ENCODE results near the gene HACL1. TPM values are rescaled to one million over a fixed set of nuclear protein-coding genes. Genes with fewer than 3 reads are reported as not detected.

HACL1 gene
- total and polyA plus RNA-seq, 2 experiments from 2014 or later: 21.6 to 23.0 TPM

DNA sequence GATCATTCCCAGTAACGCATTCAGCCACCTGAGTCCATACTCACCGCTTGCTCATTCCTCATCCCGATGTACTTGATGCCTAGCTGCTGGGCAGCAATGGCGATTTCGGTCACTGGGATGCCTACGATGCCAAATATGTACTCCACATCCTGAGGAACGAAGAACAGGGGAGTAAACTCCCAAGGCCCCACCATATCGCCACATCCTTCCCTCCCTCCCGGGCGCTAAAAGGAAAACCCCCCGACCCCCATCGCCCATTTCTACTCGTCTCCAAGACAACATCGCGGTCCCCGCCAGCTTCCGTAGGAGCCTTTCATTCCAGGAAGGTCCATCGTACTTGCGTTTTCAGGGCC, 347 bp downstream of the HACL1 start:
- 1% methylated on average over 18 of the region's 19 CpGs for WGBS (ENCODE audit: low lambda C conversion rate, missing lambda C conversion rate)
- no peaks in the 10 kb centered on the region for H3K9me2 ChIP-seq (replicated peaks; ENCODE audit: insufficient read depth)
- peaks cover 7% of the 10 kb centered on the region for H3K4me1 ChIP-seq (ENCODE audit: insufficient read depth)
- H3K27me3 ChIP-seq: no peaks in the 10 kb centered on the region
- no peaks in the 10 kb centered on the region for H3K9me3 ChIP-seq (ENCODE audit: low read depth)
- H3K36me3 ChIP-seq (replicated peaks; ENCODE audit: insufficient read depth, low read depth): no peaks in the 10 kb centered on the region
- peak overlapping the region; percentile 48 for H2AFZ ChIP-seq
- H3K4me2 ChIP-seq: peak overlapping the region; percentile 89
- peak overlapping the region; percentile 74 for H3K27ac ChIP-seq
- peaks cover 17% of the 10 kb centered on the region for H3K79me2 ChIP-seq
- H4K20me1 ChIP-seq (ENCODE audit: insufficient read depth, poor library complexity, severe bottlenecking): no peaks in the 10 kb centered on the region
- TF ChIP-seq, protein P1, sequence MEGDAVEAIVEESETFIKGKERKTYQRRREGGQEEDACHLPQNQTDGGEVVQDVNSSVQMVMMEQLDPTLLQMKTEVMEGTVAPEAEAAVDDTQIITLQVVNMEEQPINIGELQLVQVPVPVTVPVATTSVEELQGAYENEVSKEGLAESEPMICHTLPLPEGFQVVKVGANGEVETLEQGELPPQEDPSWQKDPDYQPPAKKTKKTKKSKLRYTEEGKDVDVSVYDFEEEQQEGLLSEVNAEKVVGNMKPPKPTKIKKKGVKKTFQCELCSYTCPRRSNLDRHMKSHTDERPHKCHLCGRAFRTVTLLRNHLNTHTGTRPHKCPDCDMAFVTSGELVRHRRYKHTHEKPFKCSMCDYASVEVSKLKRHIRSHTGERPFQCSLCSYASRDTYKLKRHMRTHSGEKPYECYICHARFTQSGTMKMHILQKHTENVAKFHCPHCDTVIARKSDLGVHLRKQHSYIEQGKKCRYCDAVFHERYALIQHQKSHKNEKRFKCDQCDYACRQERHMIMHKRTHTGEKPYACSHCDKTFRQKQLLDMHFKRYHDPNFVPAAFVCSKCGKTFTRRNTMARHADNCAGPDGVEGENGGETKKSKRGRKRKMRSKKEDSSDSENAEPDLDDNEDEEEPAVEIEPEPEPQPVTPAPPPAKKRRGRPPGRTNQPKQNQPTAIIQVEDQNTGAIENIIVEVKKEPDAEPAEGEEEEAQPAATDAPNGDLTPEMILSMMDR (IDR thresholded peaks at IDR 0.05; ENCODE audit: poor library complexity): no peak
- TF ChIP-seq EZH2phosphoT487 (IDR thresholded peaks at IDR 0.05; ENCODE audit: low read depth, severe bottlenecking, unreplicated experiment) (no peak), EZH2 (IDR thresholded peaks at IDR 0.05; ENCODE audit: borderline replicate concordance) (no peak)
- DNase-seq (ENCODE audit: low spot score): no peak
- H3K4me3 ChIP-seq: peak overlapping the region; percentile 52

DNA sequence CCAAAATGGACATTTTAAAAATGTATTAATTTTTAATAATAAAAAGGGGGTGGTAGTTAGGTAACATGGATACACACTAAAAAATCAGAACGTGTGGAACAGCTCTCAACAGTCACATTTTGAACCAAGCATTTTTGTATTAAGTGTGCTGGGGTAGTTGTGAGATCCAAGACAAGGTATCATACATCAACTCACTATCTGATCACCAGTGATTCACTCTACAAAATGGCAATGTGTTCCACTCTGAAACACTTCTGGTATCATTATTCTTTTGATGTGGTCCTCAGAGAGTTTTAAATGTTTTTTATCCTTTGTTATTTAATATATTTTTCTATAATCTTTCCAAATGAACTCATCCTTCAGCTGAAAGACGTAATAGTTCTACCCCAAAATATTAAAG, 5.4 kb downstream of the HACL1 start:
- Histone ChIP-seq H3K4me2 (no peak overlapping the region), H3K36me3 (replicated peaks; ENCODE audit: insufficient read depth, low read depth) (no peaks in the 10 kb centered on the region), H3K27me3 (no peaks in the 10 kb centered on the region), H4K20me1 (ENCODE audit: insufficient read depth, poor library complexity, severe bottlenecking) (no peaks in the 10 kb centered on the region), H3K9me3 (ENCODE audit: low read depth) (no peaks in the 10 kb centered on the region), H3K4me1 (ENCODE audit: insufficient read depth) (peaks cover 7% of the 10 kb centered on the region), H2AFZ (no peak overlapping the region), H3K9me2 (replicated peaks; ENCODE audit: insufficient read depth) (no peaks in the 10 kb centered on the region), H3K79me2 (peaks cover 11% of the 10 kb centered on the region), H3K27ac (no peak overlapping the region), H3K4me3 (no peak overlapping the region)
- TF ChIP-seq EZH2phosphoT487 (IDR thresholded peaks at IDR 0.05; ENCODE audit: low read depth, severe bottlenecking, unreplicated experiment) (no peak), EZH2 (IDR thresholded peaks at IDR 0.05; ENCODE audit: borderline replicate concordance) (no peak)
- TF ChIP-seq, protein P1 (IDR thresholded peaks at IDR 0.05; ENCODE audit: poor library complexity): no peak
- no peak for DNase-seq (ENCODE audit: low spot score)
- WGBS (ENCODE audit: low lambda C conversion rate, missing lambda C conversion rate): 91% methylated on average over 2 of the region's 2 CpGs

DNA sequence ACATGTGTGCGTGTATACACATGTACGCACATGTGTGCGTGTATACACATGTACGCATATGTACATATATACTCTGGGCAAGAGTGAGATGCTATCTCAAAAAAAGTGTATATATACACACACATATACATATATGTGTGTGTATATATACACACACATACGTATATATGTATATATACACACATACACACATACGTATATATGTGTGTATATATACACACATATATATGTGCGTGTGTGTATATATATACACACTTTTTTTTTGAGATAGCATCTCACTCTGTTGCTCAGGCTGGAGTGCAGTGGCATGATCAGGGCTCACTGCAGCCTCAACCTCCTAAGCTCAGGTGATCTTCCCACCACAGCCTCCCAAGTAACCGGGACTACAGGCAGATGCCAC, 8.4 kb downstream of the HACL1 start:
- WGBS (ENCODE audit: low lambda C conversion rate, missing lambda C conversion rate): 91% methylated on average over 8 of the region's 8 CpGs
- Histone ChIP-seq H3K27ac (no peak overlapping the region), H3K79me2 (no peaks in the 10 kb centered on the region), H2AFZ (no peak overlapping the region), H3K4me1 (ENCODE audit: insufficient read depth) (no peaks in the 10 kb centered on the region), H3K27me3 (no peaks in the 10 kb centered on the region), H3K36me3 (replicated peaks; ENCODE audit: insufficient read depth, low read depth) (no peaks in the 10 kb centered on the region), H3K9me3 (ENCODE audit: low read depth) (no peaks in the 10 kb centered on the region), H3K9me2 (replicated peaks; ENCODE audit: insufficient read depth) (no peaks in the 10 kb centered on the region), H3K4me2 (no peak overlapping the region), H3K4me3 (no peak overlapping the region), H4K20me1 (ENCODE audit: insufficient read depth, poor library complexity, severe bottlenecking) (no peaks in the 10 kb centered on the region)
- TF ChIP-seq, protein P1 (IDR thresholded peaks at IDR 0.05; ENCODE audit: poor library complexity): no peak
- TF ChIP-seq EZH2 (IDR thresholded peaks at IDR 0.05; ENCODE audit: borderline replicate concordance) (no peak), EZH2phosphoT487 (IDR thresholded peaks at IDR 0.05; ENCODE audit: low read depth, severe bottlenecking, unreplicated experiment) (no peak)
- DNase-seq (ENCODE audit: low spot score): no peak

DNA sequence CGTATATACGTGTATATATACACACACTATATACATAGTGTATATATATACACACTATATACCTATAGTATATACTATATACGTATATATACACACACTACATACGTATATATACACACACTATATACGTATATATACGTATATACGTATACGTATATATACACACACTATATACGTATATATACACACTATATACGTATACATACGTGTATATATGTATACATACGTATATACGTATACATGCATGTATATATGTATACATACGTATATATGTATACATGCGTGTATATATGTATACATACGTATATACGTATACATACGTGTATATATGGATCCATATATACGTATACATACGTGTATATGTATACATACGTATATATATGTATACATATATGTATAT, 9.4 kb downstream of the HACL1 start:
- no peaks in the 10 kb centered on the region for H3K9me3 ChIP-seq (ENCODE audit: low read depth)

More for the DNA sequence above, 9.4 kb downstream of the HACL1 start:
- no peak overlapping the region for H2AFZ ChIP-seq
- TF ChIP-seq EZH2 (IDR thresholded peaks at IDR 0.05; ENCODE audit: borderline replicate concordance): no peak
- TF ChIP-seq EZH2phosphoT487 (IDR thresholded peaks at IDR 0.05; ENCODE audit: low read depth, severe bottlenecking, unreplicated experiment): no peak
- TF ChIP-seq, protein P1 (IDR thresholded peaks at IDR 0.05; ENCODE audit: poor library complexity): no peak
- no peaks in the 10 kb centered on the region for H3K9me2 ChIP-seq (replicated peaks; ENCODE audit: insufficient read depth)
- H4K20me1 ChIP-seq (ENCODE audit: insufficient read depth, poor library complexity, severe bottlenecking): no peaks in the 10 kb centered on the region
- no peak overlapping the region for H3K27ac ChIP-seq
- H3K27me3 ChIP-seq: no peaks in the 10 kb centered on the region
- no peak overlapping the region for H3K4me3 ChIP-seq
- H3K4me1 ChIP-seq (ENCODE audit: insufficient read depth): no peaks in the 10 kb centered on the region
- H3K36me3 ChIP-seq (replicated peaks; ENCODE audit: insufficient read depth, low read depth): no peaks in the 10 kb centered on the region
- no peak for DNase-seq (ENCODE audit: low spot score)
- no peak overlapping the region for H3K4me2 ChIP-seq
- WGBS (ENCODE audit: low lambda C conversion rate, missing lambda C conversion rate): 94% methylated on average over 18 of the region's 21 CpGs
- no peaks in the 10 kb centered on the region for H3K79me2 ChIP-seq

All from hepatocyte (in vitro differentiated cells).